ENCODE measurements around the gene EFNA3.

DNA sequence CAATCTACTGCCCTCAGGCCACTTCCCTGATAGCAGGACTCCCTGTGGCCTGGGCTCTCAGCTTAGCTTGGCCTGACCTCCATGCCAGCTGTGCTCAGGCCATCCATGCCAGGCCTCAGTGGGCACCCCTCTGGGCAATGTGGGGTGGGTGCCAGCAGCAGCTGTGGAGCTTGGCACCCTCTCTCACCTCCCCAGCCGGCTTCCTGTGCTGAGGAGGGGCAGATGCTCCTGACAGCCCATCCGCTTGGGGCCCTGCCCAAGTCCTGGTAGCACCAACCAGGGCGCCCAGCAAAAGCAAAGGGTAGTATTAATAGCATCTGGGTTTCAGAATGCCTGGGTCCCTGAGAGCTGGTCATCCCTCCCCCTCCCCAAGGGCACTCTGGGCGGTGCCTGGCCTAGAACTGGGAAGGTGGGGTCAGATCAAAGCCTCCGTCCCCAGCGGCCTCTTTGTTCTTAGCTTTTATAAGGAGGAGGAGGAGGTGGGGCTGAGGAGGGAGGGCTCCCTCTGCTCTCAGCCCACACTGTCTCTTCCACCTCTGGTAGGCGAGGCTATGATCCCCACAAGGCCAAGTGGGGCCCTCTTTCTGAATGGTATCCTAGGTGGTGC is 9.0 kb upstream of the EFNA3 start:
- TF ChIP-seq CTCF (IDR thresholded peaks at IDR 0.05) (no peak), POLR2A (IDR thresholded peaks at IDR 0.05) (no peak)

Data from heart left ventricle (tissue), 13 donors.